ENCODE data around the gene ALX3. TPM values are rescaled to one million over a fixed set of nuclear protein-coding genes. Genes with fewer than 3 reads are reported as not detected.

Gene ALX3
- total RNA-seq, 2 experiments from 2014 or later = not detected

DNA sequence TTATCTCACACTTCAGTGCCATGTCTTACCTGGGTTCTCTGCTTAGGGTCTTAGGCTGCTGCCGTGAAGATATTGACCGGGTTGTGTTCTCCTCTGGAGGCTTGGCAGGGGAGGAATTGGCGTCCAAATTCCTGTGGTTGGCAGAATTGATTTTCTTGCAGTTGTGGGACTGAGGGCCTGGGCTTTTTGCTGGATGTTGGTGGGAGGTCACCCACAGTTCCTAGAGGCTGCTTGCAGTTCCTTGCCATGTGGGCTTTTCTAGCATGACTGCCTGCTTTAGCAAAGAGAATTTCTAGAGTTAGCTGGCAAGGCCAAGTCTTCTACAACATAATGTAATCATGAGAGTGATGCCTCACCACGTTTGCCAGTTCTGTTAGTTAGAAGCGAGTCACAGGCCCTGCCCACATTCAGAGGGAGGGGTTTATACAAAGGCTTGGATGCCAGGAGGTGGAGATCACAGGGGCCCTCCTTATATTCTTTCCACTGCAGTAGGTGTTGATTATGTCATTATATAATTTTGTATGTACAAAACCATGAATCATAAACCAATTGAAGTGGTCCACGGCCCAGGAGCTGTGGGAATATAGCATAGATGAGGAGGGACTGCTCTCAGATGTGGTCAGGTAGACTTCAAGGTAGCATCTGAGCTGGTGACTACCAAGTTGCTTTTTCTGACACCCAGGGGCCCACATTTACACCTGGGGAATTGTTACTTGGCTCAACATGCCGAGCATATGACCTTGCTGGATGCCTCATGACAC is 48.3 kb upstream of the ALX3 start:
- Histone ChIP-seq H3K36me3 (ENCODE audit: insufficient read depth, low read length) (no peaks in the 10 kb centered on the region), H2AFZ (ENCODE audit: low read length) (no peak overlapping the region), H3K4me1 (ENCODE audit: insufficient read depth, low read length, poor library complexity, severe bottlenecking) (no peaks in the 10 kb centered on the region), H4K20me1 (ENCODE audit: insufficient read depth, low read length) (no peaks in the 10 kb centered on the region), H3K27ac (ENCODE audit: low read depth, low read length, poor library complexity, severe bottlenecking) (no peak overlapping the region), H3K4me2 (ENCODE audit: low read length) (no peak overlapping the region), H3K9me2 (ENCODE audit: insufficient read depth, low read length) (no peaks in the 10 kb centered on the region), H3K4me3 (ENCODE audit: low read depth, low read length, poor library complexity, severe bottlenecking) (no peak overlapping the region), H3K79me2 (ENCODE audit: insufficient read depth, low read depth, low read length) (no peaks in the 10 kb centered on the region), H3K9me3 (ENCODE audit: low read length) (no peaks in the 10 kb centered on the region)
- TF ChIP-seq, protein P1, sequence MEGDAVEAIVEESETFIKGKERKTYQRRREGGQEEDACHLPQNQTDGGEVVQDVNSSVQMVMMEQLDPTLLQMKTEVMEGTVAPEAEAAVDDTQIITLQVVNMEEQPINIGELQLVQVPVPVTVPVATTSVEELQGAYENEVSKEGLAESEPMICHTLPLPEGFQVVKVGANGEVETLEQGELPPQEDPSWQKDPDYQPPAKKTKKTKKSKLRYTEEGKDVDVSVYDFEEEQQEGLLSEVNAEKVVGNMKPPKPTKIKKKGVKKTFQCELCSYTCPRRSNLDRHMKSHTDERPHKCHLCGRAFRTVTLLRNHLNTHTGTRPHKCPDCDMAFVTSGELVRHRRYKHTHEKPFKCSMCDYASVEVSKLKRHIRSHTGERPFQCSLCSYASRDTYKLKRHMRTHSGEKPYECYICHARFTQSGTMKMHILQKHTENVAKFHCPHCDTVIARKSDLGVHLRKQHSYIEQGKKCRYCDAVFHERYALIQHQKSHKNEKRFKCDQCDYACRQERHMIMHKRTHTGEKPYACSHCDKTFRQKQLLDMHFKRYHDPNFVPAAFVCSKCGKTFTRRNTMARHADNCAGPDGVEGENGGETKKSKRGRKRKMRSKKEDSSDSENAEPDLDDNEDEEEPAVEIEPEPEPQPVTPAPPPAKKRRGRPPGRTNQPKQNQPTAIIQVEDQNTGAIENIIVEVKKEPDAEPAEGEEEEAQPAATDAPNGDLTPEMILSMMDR (conservative IDR thresholded peaks at IDR 0.05; ENCODE audit: low read length) = no peak
- TF ChIP-seq EZH2phosphoT487 (IDR thresholded peaks at IDR 0.05; ENCODE audit: borderline replicate concordance, low read depth, low read length) = no peak
- no TSS peak for BruUV-seq (replicated peaks)
- no peak for DNase-seq (ENCODE audit: low spot score)
- intact Hi-C loops (cut with micrococcal nuclease; ENCODE audit: unreplicated experiment) = loop anchor here (5.0 kb wide), 1 partner anchor 37 kb away; no protein-coding TSS in a partner anchor
- CTCF ChIA-PET (ENCODE audit: unreplicated experiment) = interaction anchor here (0.6 kb wide), 1 partner anchor 56 kb away, joined by 3 read pairs; no protein-coding TSS in a partner anchor
- POLR2A ChIA-PET = interaction anchor here (0.5 kb wide), 1 partner anchor 613 kb away, joined by 3 read pairs; no protein-coding TSS in a partner anchor

DNA sequence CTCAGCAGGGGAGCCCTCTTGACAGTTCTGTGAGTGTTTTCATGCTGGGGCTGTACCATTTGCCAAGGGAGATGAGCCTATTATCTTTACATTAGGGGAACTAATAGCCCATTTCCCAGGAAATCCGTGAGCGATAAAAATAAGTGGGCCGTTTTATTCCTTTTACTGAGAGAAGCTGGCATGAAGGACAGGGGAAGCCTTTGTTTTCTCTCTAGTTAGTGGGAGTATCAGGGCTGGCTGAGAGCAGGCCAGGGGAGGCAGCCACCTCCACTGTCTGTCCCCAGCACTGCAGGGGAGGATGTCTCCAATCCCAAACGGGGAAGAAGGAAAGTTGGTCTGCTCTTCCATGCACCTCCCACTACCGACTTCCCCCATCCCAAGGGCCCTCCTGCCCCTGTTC is 44.3 kb upstream of the ALX3 start:
- no peak overlapping the region for H3K4me2 ChIP-seq (ENCODE audit: low read length)
- POLR2A ChIA-PET = no interaction called here

More for the DNA sequence above, 44.3 kb upstream of the ALX3 start:
- no TSS peak for BruUV-seq (replicated peaks)
- H3K4me1 ChIP-seq (ENCODE audit: insufficient read depth, low read length, poor library complexity, severe bottlenecking) = no peaks in the 10 kb centered on the region
- no peaks in the 10 kb centered on the region for H3K9me2 ChIP-seq (ENCODE audit: insufficient read depth, low read length)
- H4K20me1 ChIP-seq (ENCODE audit: insufficient read depth, low read length) = no peaks in the 10 kb centered on the region
- no peak overlapping the region for H3K4me3 ChIP-seq (ENCODE audit: low read depth, low read length, poor library complexity, severe bottlenecking)
- CTCF ChIA-PET (ENCODE audit: unreplicated experiment) = interaction anchor here (0.9 kb wide), 1 partner anchor 25 kb away, joined by 3 read pairs; no protein-coding TSS in a partner anchor
- DNase-seq (ENCODE audit: low spot score) = no peak
- intact Hi-C loops (cut with micrococcal nuclease; ENCODE audit: unreplicated experiment) = loop anchor here (5.0 kb wide), 1 partner anchor 32 kb away; no protein-coding TSS in a partner anchor
- no peaks in the 10 kb centered on the region for H3K36me3 ChIP-seq (ENCODE audit: insufficient read depth, low read length)
- H3K9me3 ChIP-seq (ENCODE audit: low read length) = no peaks in the 10 kb centered on the region
- no peaks in the 10 kb centered on the region for H3K79me2 ChIP-seq (ENCODE audit: insufficient read depth, low read depth, low read length)
- H3K27ac ChIP-seq (ENCODE audit: low read depth, low read length, poor library complexity, severe bottlenecking) = no peak overlapping the region
- H2AFZ ChIP-seq (ENCODE audit: low read length) = no peak overlapping the region
- TF ChIP-seq EZH2phosphoT487 (IDR thresholded peaks at IDR 0.05; ENCODE audit: borderline replicate concordance, low read depth, low read length) = no peak
- TF ChIP-seq, protein P1 (conservative IDR thresholded peaks at IDR 0.05; ENCODE audit: low read length) = no peak

All from OCI-LY7 (cell line).